ENCODE results near the gene KSR1.

DNA sequence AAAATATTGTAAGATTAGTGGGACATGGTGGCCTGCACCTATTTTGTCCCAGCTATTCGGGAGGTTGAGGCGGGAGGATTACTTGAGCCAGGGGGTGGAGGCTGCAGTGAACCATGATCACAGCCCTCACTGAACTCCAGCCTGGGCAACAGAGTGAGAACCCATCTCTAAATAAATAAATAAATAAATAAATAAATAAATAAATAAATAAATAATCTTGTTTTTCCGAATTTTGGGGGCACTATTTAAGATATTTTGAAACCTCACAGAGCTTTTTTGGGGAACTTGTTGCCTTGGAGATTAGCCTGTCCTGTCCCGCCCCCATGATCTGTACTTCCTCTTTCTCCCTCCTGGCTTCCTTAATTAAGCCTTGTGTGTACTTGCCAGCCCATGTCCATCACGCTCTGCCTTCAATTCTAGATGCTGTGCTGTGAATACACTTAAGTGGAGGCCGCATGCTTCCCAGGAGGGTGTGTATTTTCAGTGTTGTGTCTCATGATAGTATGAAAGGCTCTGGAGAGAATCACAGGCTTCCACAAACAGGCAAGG, 179.1 kb downstream of the KSR1 start:
- TF ChIP-seq POLR2AphosphoS5 (IDR thresholded peaks at IDR 0.05; ENCODE audit: borderline replicate concordance, low read depth, low read length) (no peak), EZH2 (IDR thresholded peaks at IDR 0.05) (no peak)
